ENCODE measurements around the gene MRPL28. TPM values are rescaled to one million over a fixed set of nuclear protein-coding genes. Genes with fewer than 3 reads are reported as not detected.

Gene MRPL28
- total RNA-seq, 1 experiment from 2014 or later: 61.4 TPM

GRCh38 chr16:366476-366875 lies 3.9 kb downstream of the MRPL28 start:
- Histone ChIP-seq H3K4me2 (ENCODE audit: low read length) (no peak overlapping the region), H4K20me1 (ENCODE audit: insufficient read depth) (no peaks in the 10 kb centered on the region), H3K4me1 (ENCODE audit: control insufficient read depth in 1 of 2, insufficient read depth in 2 of 2, low read length in 2 of 2) (peaks cover 3 to 13% of the 10 kb centered on the region in 2 experiments; a peak in 3 of 4 replicates), H3K36me3 (ENCODE audit: control insufficient read depth in 1 of 2, insufficient read depth in 2 of 2, low read length in 2 of 2) (0 out of 4 replicates have a peak, but pooled peaks cover 0 to 3% of the 10 kb centered on the region in 2 experiments), H2AFZ (ENCODE audit: low read depth, low read length, poor library complexity, severe bottlenecking) (no peak overlapping the region), H3K9me3 (ENCODE audit: control insufficient read depth in 1 of 2, insufficient read depth in 1 of 2, low read depth in 1 of 2, low read length in 2 of 2) (no peaks in the 10 kb centered on the region), H3K9me2 (ENCODE audit: insufficient read depth) (no peaks in the 10 kb centered on the region), H3K79me2 (ENCODE audit: insufficient read depth, low read length) (no peaks in the 10 kb centered on the region), H3K27ac (ENCODE audit: low read depth, low read length) (no peak overlapping the region), H3K4me3 (replicated peaks in 1 of 2; ENCODE audit: low read depth in 1 of 2, low read length in 2 of 2) (no peak overlapping the region), H3K9ac (ENCODE audit: low read length) (no peak overlapping the region), H3K27me3 (ENCODE audit: insufficient read depth, low read length) (no peaks in the 10 kb centered on the region)
- TF ChIP-seq POLR2AphosphoS5 (IDR thresholded peaks at IDR 0.05; ENCODE audit: low read depth, low read length) (no peak), ZFX (IDR thresholded peaks at IDR 0.05) (no peak), POLR2A (IDR thresholded peaks at IDR 0.05; ENCODE audit: borderline replicate concordance, extremely low read depth, insufficient read depth, insufficient read length) (no peak), SIN3A (IDR thresholded peaks at IDR 0.05; ENCODE audit: low read depth) (no peak), MAX (IDR thresholded peaks at IDR 0.05) (no peak)
- intact Hi-C loops (cut with micrococcal nuclease): no loop called here
- DNase-seq (ENCODE audit: low read depth, low spot score) (no peak), ATAC-seq (no peak)
- BruUV-seq (replicated peaks): no TSS peak
- ChIA-PET RAD21 (ENCODE audit: low non-redundant PET in 1 of 2, low total read pairs in 2 of 2, uncharacterized antibody in 2 of 2, unreplicated experiment in 2 of 2) (no interaction called here), POLR2A (no interaction called here), CTCF (no interaction called here)

DNA sequence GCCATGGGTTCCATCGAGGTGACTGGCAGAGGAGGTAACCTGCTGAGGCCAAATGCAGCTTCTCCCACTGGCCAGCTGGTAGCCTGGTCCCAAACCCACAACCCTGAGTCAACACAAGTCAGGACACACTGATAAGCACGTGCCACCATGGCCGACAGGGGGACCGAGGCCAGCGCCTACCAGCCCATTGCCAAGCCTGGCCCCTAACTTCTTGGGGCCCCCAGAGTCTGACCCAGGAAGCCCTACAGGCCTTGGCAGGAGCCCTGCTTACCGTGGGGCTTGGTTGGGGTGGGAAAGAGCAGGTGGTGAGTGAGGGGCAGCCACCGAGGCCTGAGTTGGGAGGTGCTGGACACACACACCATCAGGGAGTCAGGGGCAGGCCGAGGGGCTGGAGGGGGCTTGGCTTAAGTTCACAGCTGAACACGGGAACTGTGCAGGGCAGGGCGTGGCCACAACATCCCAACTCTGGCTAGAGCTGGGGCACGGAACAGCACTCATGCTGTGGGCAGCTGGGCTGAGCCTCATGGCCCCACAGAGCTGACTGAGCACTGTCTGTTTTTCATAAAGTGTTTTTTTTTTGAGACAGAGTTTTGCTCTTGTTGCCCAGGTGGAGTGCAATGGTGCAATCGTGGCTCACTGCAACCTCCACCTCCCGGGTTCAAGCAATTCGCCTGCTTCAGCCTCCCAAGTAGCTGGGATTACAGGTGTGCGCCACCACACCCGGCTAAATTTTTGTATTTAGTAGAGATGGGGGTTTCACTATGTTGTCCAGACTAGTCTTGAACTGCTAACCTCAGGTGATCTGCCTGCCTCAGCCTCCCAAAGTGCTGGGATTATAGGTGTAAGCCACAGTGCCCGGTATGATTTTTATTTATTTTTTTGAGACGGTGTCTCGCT lies 5.5 kb downstream of the MRPL28 start:
- ATAC-seq (no peak), DNase-seq (ENCODE audit: low read depth, low spot score) (no peak)
- Histone ChIP-seq H3K36me3 (ENCODE audit: control insufficient read depth in 1 of 2, insufficient read depth in 2 of 2, low read length in 2 of 2) (0 out of 4 replicates have a peak, but pooled peaks cover 0 to 3% of the 10 kb centered on the region in 2 experiments), H3K9me3 (ENCODE audit: control insufficient read depth in 1 of 2, insufficient read depth in 1 of 2, low read depth in 1 of 2, low read length in 2 of 2) (no peaks in the 10 kb centered on the region), H3K4me2 (ENCODE audit: low read length) (no peak overlapping the region), H3K9me2 (ENCODE audit: insufficient read depth) (no peaks in the 10 kb centered on the region), H3K9ac (ENCODE audit: low read length) (no peak overlapping the region), H3K79me2 (ENCODE audit: insufficient read depth, low read length) (no peaks in the 10 kb centered on the region), H3K27ac (ENCODE audit: low read depth, low read length) (no peak overlapping the region), H4K20me1 (ENCODE audit: insufficient read depth) (no peaks in the 10 kb centered on the region), H2AFZ (ENCODE audit: low read depth, low read length, poor library complexity, severe bottlenecking) (no peak overlapping the region), H3K4me3 (replicated peaks in 1 of 2; ENCODE audit: low read depth in 1 of 2, low read length in 2 of 2) (no peak overlapping the region), H3K27me3 (ENCODE audit: insufficient read depth, low read length) (no peaks in the 10 kb centered on the region), H3K4me1 (ENCODE audit: control insufficient read depth in 1 of 2, insufficient read depth in 2 of 2, low read length in 2 of 2) (peaks cover 0 to 4% of the 10 kb centered on the region in 2 experiments; a peak in 2 of 4 replicates)
- BruUV-seq (replicated peaks): no TSS peak
- POLR2A ChIA-PET: no interaction called here
- intact Hi-C loops (cut with micrococcal nuclease): no loop called here
- CTCF ChIA-PET: no interaction called here
- RAD21 ChIA-PET (ENCODE audit: low non-redundant PET in 1 of 2, low total read pairs in 2 of 2, uncharacterized antibody in 2 of 2, unreplicated experiment in 2 of 2): no interaction called here
- no peak for TF ChIP-seq SRF (IDR thresholded peaks at IDR 0.05; ENCODE audit: low read depth)
- TF ChIP-seq POLR2AphosphoS5 (IDR thresholded peaks at IDR 0.05; ENCODE audit: low read depth, low read length): no peak
- no peak for TF ChIP-seq EGR1 (IDR thresholded peaks at IDR 0.05; ENCODE audit: low read depth)
- no peak for TF ChIP-seq POLR2A (IDR thresholded peaks at IDR 0.05; ENCODE audit: borderline replicate concordance, extremely low read depth, insufficient read depth, insufficient read length)
- TF ChIP-seq JUND (IDR thresholded peaks at IDR 0.05): no peak
- TF ChIP-seq CEBPB (IDR thresholded peaks at IDR 0.05; ENCODE audit: low read depth): no peak
- no peak for TF ChIP-seq ZBTB33 (IDR thresholded peaks at IDR 0.05; ENCODE audit: extremely low read depth, insufficient replicate concordance, low read length)
- TF ChIP-seq, protein P1, sequence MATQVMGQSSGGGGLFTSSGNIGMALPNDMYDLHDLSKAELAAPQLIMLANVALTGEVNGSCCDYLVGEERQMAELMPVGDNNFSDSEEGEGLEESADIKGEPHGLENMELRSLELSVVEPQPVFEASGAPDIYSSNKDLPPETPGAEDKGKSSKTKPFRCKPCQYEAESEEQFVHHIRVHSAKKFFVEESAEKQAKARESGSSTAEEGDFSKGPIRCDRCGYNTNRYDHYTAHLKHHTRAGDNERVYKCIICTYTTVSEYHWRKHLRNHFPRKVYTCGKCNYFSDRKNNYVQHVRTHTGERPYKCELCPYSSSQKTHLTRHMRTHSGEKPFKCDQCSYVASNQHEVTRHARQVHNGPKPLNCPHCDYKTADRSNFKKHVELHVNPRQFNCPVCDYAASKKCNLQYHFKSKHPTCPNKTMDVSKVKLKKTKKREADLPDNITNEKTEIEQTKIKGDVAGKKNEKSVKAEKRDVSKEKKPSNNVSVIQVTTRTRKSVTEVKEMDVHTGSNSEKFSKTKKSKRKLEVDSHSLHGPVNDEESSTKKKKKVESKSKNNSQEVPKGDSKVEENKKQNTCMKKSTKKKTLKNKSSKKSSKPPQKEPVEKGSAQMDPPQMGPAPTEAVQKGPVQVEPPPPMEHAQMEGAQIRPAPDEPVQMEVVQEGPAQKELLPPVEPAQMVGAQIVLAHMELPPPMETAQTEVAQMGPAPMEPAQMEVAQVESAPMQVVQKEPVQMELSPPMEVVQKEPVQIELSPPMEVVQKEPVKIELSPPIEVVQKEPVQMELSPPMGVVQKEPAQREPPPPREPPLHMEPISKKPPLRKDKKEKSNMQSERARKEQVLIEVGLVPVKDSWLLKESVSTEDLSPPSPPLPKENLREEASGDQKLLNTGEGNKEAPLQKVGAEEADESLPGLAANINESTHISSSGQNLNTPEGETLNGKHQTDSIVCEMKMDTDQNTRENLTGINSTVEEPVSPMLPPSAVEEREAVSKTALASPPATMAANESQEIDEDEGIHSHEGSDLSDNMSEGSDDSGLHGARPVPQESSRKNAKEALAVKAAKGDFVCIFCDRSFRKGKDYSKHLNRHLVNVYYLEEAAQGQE (IDR thresholded peaks at IDR 0.05; ENCODE audit: low read depth): no peak
- no peak for TF ChIP-seq FOSL1 (IDR thresholded peaks at IDR 0.05; ENCODE audit: low read depth)
- no peak for TF ChIP-seq YY1 (IDR thresholded peaks at IDR 0.05; ENCODE audit: extremely low read depth, insufficient replicate concordance, low read depth, low read length)
- no peak for TF ChIP-seq SIN3A (IDR thresholded peaks at IDR 0.05; ENCODE audit: low read depth)

Data from HCT116 (cell line).